22Rv1 (cell line): ENCODE measurements around the gene WIZ.

Experiments used
- H3K27ac ChIP-seq: fragments of 450-650 bp; 2 replicates; pipeline ENCODE4 v1.5.1; 2017
- ZFX ChIP-seq: fragments of 450-650 bp; IDR thresholded peaks from 2 replicates; pipeline ENCODE4 v1.6.1; 2017; ENCODE audit warnings: antibody characterized with exemption, borderline replicate concordance
- TF ChIP-seq, protein P1 (sequence below): fragments of 450-650 bp; IDR thresholded peaks from 2 replicates; pipeline ENCODE4 v1.5.1; 2017; ENCODE audit warnings: mild to moderate bottlenecking

The WIZ gene

GRCh38 chr19:15429825-15430467, 19.8 kb downstream of the WIZ start:
- TF ChIP-seq ZFX: no peak
- TF ChIP-seq, protein P1, sequence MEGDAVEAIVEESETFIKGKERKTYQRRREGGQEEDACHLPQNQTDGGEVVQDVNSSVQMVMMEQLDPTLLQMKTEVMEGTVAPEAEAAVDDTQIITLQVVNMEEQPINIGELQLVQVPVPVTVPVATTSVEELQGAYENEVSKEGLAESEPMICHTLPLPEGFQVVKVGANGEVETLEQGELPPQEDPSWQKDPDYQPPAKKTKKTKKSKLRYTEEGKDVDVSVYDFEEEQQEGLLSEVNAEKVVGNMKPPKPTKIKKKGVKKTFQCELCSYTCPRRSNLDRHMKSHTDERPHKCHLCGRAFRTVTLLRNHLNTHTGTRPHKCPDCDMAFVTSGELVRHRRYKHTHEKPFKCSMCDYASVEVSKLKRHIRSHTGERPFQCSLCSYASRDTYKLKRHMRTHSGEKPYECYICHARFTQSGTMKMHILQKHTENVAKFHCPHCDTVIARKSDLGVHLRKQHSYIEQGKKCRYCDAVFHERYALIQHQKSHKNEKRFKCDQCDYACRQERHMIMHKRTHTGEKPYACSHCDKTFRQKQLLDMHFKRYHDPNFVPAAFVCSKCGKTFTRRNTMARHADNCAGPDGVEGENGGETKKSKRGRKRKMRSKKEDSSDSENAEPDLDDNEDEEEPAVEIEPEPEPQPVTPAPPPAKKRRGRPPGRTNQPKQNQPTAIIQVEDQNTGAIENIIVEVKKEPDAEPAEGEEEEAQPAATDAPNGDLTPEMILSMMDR: no peak
- no peak overlapping the region for H3K27ac ChIP-seq

DNA sequence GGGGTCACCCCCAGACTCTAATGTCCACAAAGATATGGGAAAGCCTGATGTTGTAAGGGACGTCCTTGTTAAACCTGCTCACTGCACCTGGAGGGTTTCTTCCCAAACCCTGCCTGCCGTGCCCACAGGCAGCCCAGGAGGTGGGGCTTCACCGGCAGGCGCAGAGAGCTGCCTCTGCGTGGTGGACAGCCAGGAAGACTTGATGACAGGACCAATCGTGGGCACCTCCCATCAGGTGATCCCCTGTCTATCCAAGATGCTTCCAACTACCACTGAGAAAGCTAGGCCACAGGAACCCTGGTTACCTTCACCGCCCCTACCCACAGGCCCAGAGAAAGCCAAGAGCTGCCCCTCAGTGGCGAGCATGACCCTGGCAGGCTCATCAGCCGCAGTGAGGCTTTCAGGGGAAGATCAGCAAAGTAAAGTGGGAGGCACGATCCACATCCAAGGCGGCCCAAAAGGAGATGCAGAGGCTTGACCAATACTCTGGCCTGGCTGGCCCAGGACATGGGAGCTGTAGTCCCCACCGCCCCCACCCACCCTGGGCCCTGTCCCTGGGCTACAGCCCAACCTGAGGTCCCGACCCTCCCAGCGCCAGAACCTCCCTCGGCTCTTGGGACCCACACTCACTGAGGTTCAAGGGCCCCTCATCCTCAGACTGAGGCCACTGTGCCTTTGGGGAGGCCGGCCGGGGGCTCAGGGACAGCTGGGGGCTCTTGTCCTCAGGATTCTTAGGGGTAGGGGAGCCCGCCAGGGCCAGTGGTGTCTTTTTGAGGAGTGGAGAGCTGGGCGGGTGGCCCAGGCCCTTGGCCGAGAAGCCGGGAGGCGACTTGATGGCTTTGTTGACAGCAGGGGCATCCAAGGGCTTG, 20.6 kb downstream of the WIZ start:
- TF ChIP-seq, protein P1: no peak
- no peak for TF ChIP-seq ZFX
- no peak overlapping the region for H3K27ac ChIP-seq

- TF ChIP-seq ZFX: no peak
- TF ChIP-seq, protein P1: no peak
- no peak overlapping the region for H3K27ac ChIP-seq
Measured at GRCh38 chr19:15427991-15428471, 21.7 kb downstream of the WIZ start.

DNA sequence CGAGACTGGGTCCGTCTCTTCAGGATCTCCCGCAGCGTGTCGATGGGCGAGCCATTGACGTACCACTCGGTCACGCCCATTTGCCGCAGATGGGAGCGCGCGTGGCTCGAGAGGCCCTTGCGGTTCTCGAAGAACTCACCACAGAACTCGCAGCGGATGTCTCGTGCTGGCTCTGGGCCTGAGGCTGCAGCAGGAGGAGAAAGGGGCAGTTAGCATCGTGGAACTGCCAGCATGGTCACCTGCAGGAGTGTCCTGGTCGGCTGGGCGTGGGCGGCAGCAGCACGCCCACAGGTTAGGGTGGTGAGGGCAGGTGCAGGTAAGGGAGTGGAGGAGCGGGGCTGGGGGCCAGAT, 22.4 kb downstream of the WIZ start:
- no peak overlapping the region for H3K27ac ChIP-seq
- no peak for TF ChIP-seq ZFX
- TF ChIP-seq, protein P1: no peak

- H3K27ac ChIP-seq: no peak overlapping the region
- TF ChIP-seq, protein P1: no peak
- TF ChIP-seq ZFX: no peak
Measured at GRCh38 chr19:15426485-15427349, 23.0 kb downstream of the WIZ start.

DNA sequence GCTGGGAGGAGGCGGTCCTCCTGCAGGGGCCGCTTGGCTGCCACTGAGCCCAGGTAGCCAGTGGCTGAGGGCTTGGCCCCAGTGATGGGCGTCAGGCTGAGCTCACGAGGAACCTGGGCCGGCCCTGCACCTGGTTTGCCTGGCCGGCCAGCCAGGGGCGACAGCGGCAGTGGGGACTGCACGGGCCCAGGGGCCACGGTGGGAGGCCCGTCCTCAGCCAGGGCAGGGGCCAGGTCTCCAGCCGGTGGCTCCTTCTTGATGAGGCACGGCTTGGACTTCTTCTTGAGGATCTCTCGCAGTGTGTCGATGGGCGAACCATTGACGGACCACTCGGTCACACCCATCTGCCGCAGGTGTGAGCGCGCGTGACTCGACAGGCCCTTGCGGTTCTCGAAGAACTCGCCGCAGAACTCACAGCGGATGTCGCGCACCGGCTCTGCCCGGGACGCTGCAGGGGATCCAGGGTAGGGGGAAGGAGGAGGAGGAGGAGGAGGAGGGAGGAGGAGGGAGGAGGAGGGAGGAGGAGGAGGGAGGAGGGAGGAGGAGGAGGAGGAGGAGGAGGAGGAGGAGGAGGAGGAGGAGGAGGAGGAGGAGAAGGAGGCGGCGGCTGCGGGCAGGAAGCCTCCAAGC, 24.3 kb downstream of the WIZ start:
- no peak for TF ChIP-seq ZFX
- TF ChIP-seq, protein P1: no peak
- H3K27ac ChIP-seq: no peak overlapping the region
